Immature natural killer cell (primary cell): ENCODE measurements around the gene LDB3. TPM values are rescaled to one million over a fixed set of nuclear protein-coding genes. Genes with fewer than 3 reads are reported as not detected.
"Not testable (repeated sequence)": the region's sequence is repeated elsewhere in the genome, so short reads cannot be mapped to it uniquely, and the experiment has no call there.

Experiments used
- DNase-seq, 3 donors: peaks; one replicate each; pipeline ENCODE4 v3.0.0; 2022; ENCODE audit warnings: mixed read lengths in 1 of 3
- H3K27ac Mint-ChIP-seq, 6 donors: one replicate each; pipeline ENCODE4 v1.8.0; 2020; ENCODE audit warnings: mixed read lengths in 6 of 6, mild to moderate bottlenecking in 5 of 6, inconsistent platforms in 4 of 6, moderate library complexity in 3 of 6
- H3K27me3 Mint-ChIP-seq, 3 donors: one replicate each; pipeline ENCODE4 v1.8.0; 2020 to 2021; ENCODE audit warnings: low read depth in 3 of 3, mild to moderate bottlenecking in 3 of 3, mixed read lengths in 3 of 3, moderate library complexity in 3 of 3, inconsistent platforms in 1 of 3
- H3K36me3 Mint-ChIP-seq, 3 donors: one replicate each; pipeline ENCODE4 v1.8.0; 2020; ENCODE audit warnings: mixed read lengths in 3 of 3, inconsistent platforms in 2 of 3, mild to moderate bottlenecking in 2 of 3
- H3K4me1 Mint-ChIP-seq, 2 donors: one replicate each; pipeline ENCODE4 v1.8.0; 2020; ENCODE audit warnings: inconsistent platforms in 2 of 2, mild to moderate bottlenecking in 2 of 2, mixed read lengths in 2 of 2, moderate library complexity in 1 of 2
- H3K4me3 Mint-ChIP-seq, 5 donors: one replicate each; pipeline ENCODE4 v1.8.0; 2020; ENCODE audit warnings: mild to moderate bottlenecking in 5 of 5, mixed read lengths in 5 of 5, inconsistent platforms in 3 of 5, moderate library complexity in 3 of 5
- H3K9me3 Mint-ChIP-seq, 6 donors: one replicate each; pipeline ENCODE4 v1.8.0; 2020; ENCODE audit warnings: mild to moderate bottlenecking in 6 of 6, mixed read lengths in 6 of 6, inconsistent platforms in 4 of 6, moderate library complexity in 3 of 6
- polyA plus RNA-seq, 3 donors: library from polyadenylated mRNA; unstranded; fragments of 300-500 nt; fragmentation: Illumina TruSeq; gene quantifications; one replicate each; pipeline ENCODE4 v1.2.3, GENCODE V29; 2021

LDB3 gene
- polyA plus RNA-seq, 3 donors from 2014 or later = 0.09 TPM; not detected in 2

- H3K4me1 Mint-ChIP-seq = peaks cover 9 to 11% of the 10 kb centered on the region in 2 donors
- no peak overlapping the region for H3K4me3 Mint-ChIP-seq
- peaks cover 4 to 12% (median 11%) of the 10 kb centered on the region in 3 donors for H3K27me3 Mint-ChIP-seq
Observed at GRCh38 chr10:86721232-86721631, 52.9 kb downstream of the LDB3 start.

GRCh38 chr10:86723009-86723408 lies 54.7 kb downstream of the LDB3 start:
- Mint-ChIP-seq H3K4me3 (peak overlapping the region in 1 of 5 donors; percentile 0), H3K27ac (no peak overlapping the region), H3K27me3 (peaks cover 4 to 10% (median 8%) of the 10 kb centered on the region in 3 donors), H3K36me3 (no peaks in the 10 kb centered on the region), H3K4me1 (peaks cover 9 to 11% of the 10 kb centered on the region in 2 donors), H3K9me3 (no peaks in the 10 kb centered on the region)
- peak; percentile 12 to 27 (median 23) for DNase-seq

More at GRCh38 chr10:86721232-86721631, 52.9 kb downstream of the LDB3 start:
- H3K9me3 Mint-ChIP-seq = no peaks in the 10 kb centered on the region
- DNase-seq = no peak
- H3K27ac Mint-ChIP-seq = no peak overlapping the region
- no peaks in the 10 kb centered on the region for H3K36me3 Mint-ChIP-seq

- DNase-seq = no peak
- peaks cover 9 to 11% of the 10 kb centered on the region in 2 donors for H3K4me1 Mint-ChIP-seq
- no peaks in the 10 kb centered on the region for H3K9me3 Mint-ChIP-seq
- peaks cover 4 to 10% (median 10%) of the 10 kb centered on the region in 3 donors for H3K27me3 Mint-ChIP-seq
- H3K4me3 Mint-ChIP-seq = no peak overlapping the region
- H3K27ac Mint-ChIP-seq = no peak overlapping the region
- H3K36me3 Mint-ChIP-seq = no peaks in the 10 kb centered on the region
Observed at GRCh38 chr10:86724445-86724844, 56.1 kb downstream of the LDB3 start.

- no peak overlapping the region for H3K4me3 Mint-ChIP-seq
- H3K27ac Mint-ChIP-seq = no peak overlapping the region
- H3K9me3 Mint-ChIP-seq = no peaks in the 10 kb centered on the region
- no peak for DNase-seq
- peaks cover 9 to 11% of the 10 kb centered on the region in 2 donors for H3K4me1 Mint-ChIP-seq
- no peaks in the 10 kb centered on the region for H3K36me3 Mint-ChIP-seq
- peaks cover 4 to 10% (median 6%) of the 10 kb centered on the region in 3 donors for H3K27me3 Mint-ChIP-seq
Observed at GRCh38 chr10:86725980-86726676, 57.8 kb downstream of the LDB3 start.

GRCh38 chr10:86726677-86726999 lies 58.3 kb downstream of the LDB3 start:
- H3K4me3 Mint-ChIP-seq = no peak overlapping the region
- no peaks in the 10 kb centered on the region for H3K36me3 Mint-ChIP-seq
- peaks cover 3 to 6% (median 3%) of the 10 kb centered on the region in 3 donors for H3K27me3 Mint-ChIP-seq
- peaks cover 9 to 11% of the 10 kb centered on the region in 2 donors for H3K4me1 Mint-ChIP-seq
- DNase-seq = no peak
- no peaks in the 10 kb centered on the region for H3K9me3 Mint-ChIP-seq
- no peak overlapping the region for H3K27ac Mint-ChIP-seq

GRCh38 chr10:86727470-86727869 lies 59.2 kb downstream of the LDB3 start:
- Mint-ChIP-seq H3K4me1 (peaks cover 9 to 10% of the 10 kb centered on the region in 2 donors), H3K4me3 (no peak overlapping the region), H3K27ac (no peak overlapping the region), H3K9me3 (no peaks in the 10 kb centered on the region), H3K36me3 (no peaks in the 10 kb centered on the region), H3K27me3 (peaks cover 0 to 6% (median 0%) of the 10 kb centered on the region in 3 donors)
- DNase-seq = no peak

- Mint-ChIP-seq H3K27me3 (peaks cover 0 to 6% (median 0%) of the 10 kb centered on the region in 3 donors), H3K4me1 (peaks cover 6 to 7% of the 10 kb centered on the region in 2 donors), H3K9me3 (no peaks in the 10 kb centered on the region), H3K4me3 (no peak overlapping the region), H3K27ac (no peak overlapping the region), H3K36me3 (no peaks in the 10 kb centered on the region)
- DNase-seq = no peak
Observed at GRCh38 chr10:86728056-86728455, 59.7 kb downstream of the LDB3 start.

GRCh38 chr10:86729677-86730076 lies 61.4 kb downstream of the LDB3 start:
- Mint-ChIP-seq H3K9me3 (no peaks in the 10 kb centered on the region), H3K4me1 (no peaks in the 10 kb centered on the region), H3K27me3 (peaks cover 0 to 5% (median 4%) of the 10 kb centered on the region in 3 donors), H3K27ac (no peak overlapping the region), H3K36me3 (no peaks in the 10 kb centered on the region), H3K4me3 (no peak overlapping the region)
- DNase-seq = no peak

GRCh38 chr10:86730227-86730626 lies 61.9 kb downstream of the LDB3 start:
- H3K27ac Mint-ChIP-seq = no peak overlapping the region
- H3K36me3 Mint-ChIP-seq = no peaks in the 10 kb centered on the region
- no peaks in the 10 kb centered on the region for H3K4me1 Mint-ChIP-seq
- peaks cover 0 to 5% (median 4%) of the 10 kb centered on the region in 3 donors for H3K27me3 Mint-ChIP-seq
- DNase-seq = no peak
- H3K4me3 Mint-ChIP-seq = no peak overlapping the region
- H3K9me3 Mint-ChIP-seq = no peaks in the 10 kb centered on the region

GRCh38 chr10:86732771-86733170 lies 64.5 kb downstream of the LDB3 start:
- Mint-ChIP-seq H3K36me3 (no peaks in the 10 kb centered on the region), H3K27ac (no peak overlapping the region), H3K9me3 (no peaks in the 10 kb centered on the region), H3K27me3 (peaks cover under 1 to 5% (median 3%) of the 10 kb centered on the region in 3 donors), H3K4me1 (no peaks in the 10 kb centered on the region), H3K4me3 (no peak overlapping the region)
- DNase-seq = no peak

- DNase-seq = no peak
- no peaks in the 10 kb centered on the region for H3K36me3 Mint-ChIP-seq
- no peaks in the 10 kb centered on the region for H3K4me1 Mint-ChIP-seq
- H3K4me3 Mint-ChIP-seq = no peak overlapping the region
- H3K9me3 Mint-ChIP-seq = no peaks in the 10 kb centered on the region
- no peak overlapping the region for H3K27ac Mint-ChIP-seq
- H3K27me3 Mint-ChIP-seq = peaks cover 0 to 5% (median 3%) of the 10 kb centered on the region in 3 donors
Observed at GRCh38 chr10:86733260-86733671, 65.0 kb downstream of the LDB3 start.

- no peak for DNase-seq
- H3K9me3 Mint-ChIP-seq = no peaks in the 10 kb centered on the region
- H3K4me3 Mint-ChIP-seq = no peak overlapping the region
- no peak overlapping the region for H3K27ac Mint-ChIP-seq
- peaks cover 0 to 3% (median 0%) of the 10 kb centered on the region in 3 donors for H3K36me3 Mint-ChIP-seq
- H3K4me1 Mint-ChIP-seq = no peaks in the 10 kb centered on the region
- H3K27me3 Mint-ChIP-seq = peaks cover 0 to 5% (median 3%) of the 10 kb centered on the region in 3 donors
Observed at GRCh38 chr10:86734207-86734988, 66.1 kb downstream of the LDB3 start.

- not testable (repeated sequence) for H3K27ac Mint-ChIP-seq, H3K36me3 Mint-ChIP-seq, H3K4me3 Mint-ChIP-seq, DNase-seq, H3K27me3 Mint-ChIP-seq, H3K4me1 Mint-ChIP-seq, H3K9me3 Mint-ChIP-seq
Observed at GRCh38 chr10:86735278-86735677, 67.0 kb downstream of the LDB3 start.

GRCh38 chr10:86742230-86742629 lies 73.9 kb downstream of the LDB3 start:
- Mint-ChIP-seq H3K27me3 (peaks cover 0 to 9% (median 2%) of the 10 kb centered on the region in 3 donors), H3K9me3 (no peaks in the 10 kb centered on the region), H3K4me1 (no peaks in the 10 kb centered on the region), H3K27ac (no peak overlapping the region), H3K36me3 (peaks cover 0 to 3% (median 0%) of the 10 kb centered on the region in 3 donors), H3K4me3 (no peak overlapping the region)
- no peak for DNase-seq
